Small intestine (tissue), 7 donors: ENCODE measurements around the gene KRTAP5-9. TPM values are rescaled to one million over a fixed set of nuclear protein-coding genes. Genes with fewer than 3 reads are reported as not detected.
"Not testable (repeated sequence)": the region's sequence is repeated elsewhere in the genome, so short reads cannot be mapped to it uniquely, and the experiment has no call there.

ENCODE experiments used
- DNase-seq, 2 donors: peaks; one replicate each; pipeline versions ENCODE4 v3.0.0 to v3.0.0-alpha.2; 2013
- FAIRE-seq: peaks from 2 replicates; lab custom pipeline; 2012; peaks lifted over from hg19 to GRCh38; lab: Jason Lieb, UNC
- H3K27ac ChIP-seq, 3 donors: one replicate each; pipeline ENCODE4 v1.5.1; 2013; ENCODE audit warnings: low read length in 2 of 3, mild to moderate bottlenecking in 2 of 3, control low read depth in 1 of 3, inconsistent platforms in 1 of 3, low read depth in 1 of 3, moderate library complexity in 1 of 3
- H3K27me3 ChIP-seq, 3 donors: one replicate each; pipeline ENCODE4 v1.6.1; 2013; ENCODE audit warnings: low read length in 3 of 3, inconsistent platforms in 1 of 3; ENCODE audit not compliant: control insufficient read depth in 3 of 3, insufficient read depth in 3 of 3
- H3K36me3 ChIP-seq, 3 donors: one replicate each; pipeline ENCODE4 v1.6.1; 2013; ENCODE audit warnings: low read length in 3 of 3, inconsistent platforms in 1 of 3, low read depth in 1 of 3, mild to moderate bottlenecking in 1 of 3, moderate library complexity in 1 of 3; ENCODE audit not compliant: control insufficient read depth in 3 of 3, insufficient read depth in 2 of 3
- H3K4me1 ChIP-seq, 3 donors: one replicate each; pipeline ENCODE4 v1.6.1; 2013; ENCODE audit warnings: low read length in 2 of 3, inconsistent platforms in 1 of 3, low read depth in 1 of 3, mild to moderate bottlenecking in 1 of 3, moderate library complexity in 1 of 3; ENCODE audit not compliant: control insufficient read depth in 3 of 3, insufficient read depth in 2 of 3
- H3K4me3 ChIP-seq, 3 donors: one replicate each; pipeline ENCODE4 v1.5.1; 2013; ENCODE audit warnings: low read length in 3 of 3, control low read depth in 1 of 3, inconsistent platforms in 1 of 3, low read depth in 1 of 3, mild to moderate bottlenecking in 1 of 3, moderate library complexity in 1 of 3
- H3K9me3 ChIP-seq, 2 donors: one replicate each; pipeline ENCODE4 v1.6.1; 2013; ENCODE audit warnings: low read depth in 1 of 2, low read length in 1 of 2; ENCODE audit not compliant: control insufficient read depth in 2 of 2, insufficient read depth in 1 of 2
- WGBS, 3 donors: extraction: QIAGEN DNeasy Blood & Tissue Kit; methylation state at CpG; one replicate each; pipeline ENCODE4 v1.1.7; 2013; 5-methylcytosine and 5-hydroxymethylcytosine counted together
- polyA plus RNA-seq, 4 donors: library from polyadenylated mRNA; stranded (reverse) in 3 of 4; unstranded in 1 of 4; fragments of 200-250 nt in 3 of 4; fragments of 120-200 nt in 1 of 4; gene quantifications; one replicate each; pipeline versions ENCODE4 v1.2.1 to v1.2.3, GENCODE V29; 2013
- donor health status: healthy with polysubstance abuse.
- donor health status: control.
- donor health status: control.
- donor health status: Bipolar disorder and iron deficiency.
- donor health status: healthy.

The KRTAP5-9 gene
- polyA plus RNA-seq, 4 donors = 0.31 to 0.67 (median 0.50) TPM; not detected in 1

DNA sequence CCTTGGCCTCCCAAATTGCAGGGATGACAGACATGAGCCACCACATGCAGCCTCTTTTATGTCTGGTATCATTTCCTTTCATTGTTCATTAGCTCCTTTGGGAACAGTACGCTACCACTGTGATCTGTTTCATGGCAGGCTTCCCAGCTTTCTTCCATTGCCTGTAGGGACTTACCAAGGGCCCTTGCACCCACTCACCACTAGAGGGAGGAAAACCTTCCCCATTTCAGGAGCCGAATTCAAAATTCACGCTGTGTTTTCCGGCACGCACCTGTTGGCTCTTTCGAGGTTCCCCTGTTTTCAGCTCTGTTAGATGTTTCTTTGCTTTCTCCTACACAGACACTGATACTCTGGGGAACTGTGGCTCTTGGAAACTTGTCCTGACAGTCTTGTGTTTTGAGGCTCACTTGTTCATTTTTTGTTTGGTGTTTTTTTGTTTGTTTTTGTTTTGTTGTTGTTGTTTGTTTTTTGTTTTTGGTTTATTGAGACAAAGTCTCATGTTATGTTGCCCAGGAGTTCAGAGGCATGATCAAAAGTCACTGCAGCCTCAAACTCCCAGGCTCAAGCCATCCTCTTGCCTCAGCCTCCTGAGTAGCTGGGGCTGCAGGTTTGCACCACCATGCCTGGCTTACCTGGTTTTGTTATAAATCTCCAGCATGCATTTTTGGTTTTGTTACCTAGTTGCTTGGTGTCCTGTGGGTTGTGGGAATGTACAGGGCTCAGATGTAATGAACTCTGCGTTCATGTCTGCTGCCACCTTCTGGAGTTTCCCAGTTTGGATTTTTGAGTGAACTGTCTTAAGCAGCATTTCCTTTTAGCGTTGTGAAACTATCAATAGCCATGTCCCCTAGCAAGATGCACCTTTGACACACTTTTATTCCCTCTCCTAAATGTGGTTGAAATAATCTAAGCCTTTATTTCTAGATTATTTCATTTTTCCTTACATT is 32.1 kb downstream of the KRTAP5-9 start:
- no peak for FAIRE-seq
- 2 to 6% (median 5%) methylated on average over 8 of the region's 8 CpGs for WGBS, 3 donors
- no peaks in the 10 kb centered on the region for H3K4me1 ChIP-seq
- no peaks in the 10 kb centered on the region for H3K36me3 ChIP-seq
- DNase-seq = peak; percentile 61 to 69
- H3K4me3 ChIP-seq = no peak overlapping the region
- peaks cover 0 to 3% (median 0%) of the 10 kb centered on the region in 3 donors for H3K27me3 ChIP-seq
- no peak overlapping the region for H3K27ac ChIP-seq
- H3K9me3 ChIP-seq = no peaks in the 10 kb centered on the region

- Histone ChIP-seq H3K4me1 (peaks cover 0 to 5% (median 0%) of the 10 kb centered on the region in 3 donors), H3K27ac (no peak overlapping the region), H3K4me3 (no peak overlapping the region), H3K36me3 (no peaks in the 10 kb centered on the region), H3K27me3 (peaks cover 0 to 5% (median 0%) of the 10 kb centered on the region in 3 donors), H3K9me3 (no peaks in the 10 kb centered on the region)
- FAIRE-seq (no peak), DNase-seq (no peak)
- WGBS, 3 donors = 80 to 85% (median 82%) methylated on average over 4 of the region's 4 CpGs
Measured at GRCh38 chr11:71581826-71582225, 33.6 kb downstream of the KRTAP5-9 start.

DNA sequence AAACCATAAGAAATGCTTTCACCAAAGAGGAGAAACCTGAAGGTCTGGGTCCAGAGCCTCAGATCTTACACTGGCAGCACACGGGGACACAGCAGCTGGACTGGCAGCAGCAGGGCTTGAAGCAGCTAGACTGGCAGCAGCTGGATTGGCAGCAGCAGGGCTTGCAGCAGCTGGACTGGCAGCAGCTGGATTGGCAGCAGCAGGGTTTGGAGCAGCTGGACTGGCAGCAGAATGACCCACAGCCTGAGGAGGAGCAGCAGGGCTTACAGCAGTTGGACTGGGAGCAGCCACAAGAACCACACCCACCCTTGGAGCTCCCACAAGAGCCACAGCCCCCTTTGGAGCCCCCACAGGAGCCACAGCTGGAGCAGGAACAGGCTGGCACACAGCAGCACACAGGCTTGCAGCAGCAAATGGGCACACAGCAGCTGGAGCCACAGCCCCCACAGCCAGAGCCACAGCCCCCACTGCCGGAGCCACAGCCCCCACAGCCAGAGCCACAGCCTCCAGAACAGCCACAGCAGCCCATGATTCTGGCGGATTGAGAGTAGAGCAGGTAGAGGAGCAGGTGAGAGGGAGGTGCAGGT is 34.2 kb downstream of the KRTAP5-9 start, which contains the start of gene KRTAP5-11:
KRTAP5-11 (minus strand) TSS at position 567 of the 587 bp plus-strand sequence; CDS start at position 529, 38 bp downstream.
- H3K27ac ChIP-seq = no peak within 1 kb of the TSS
- no peaks in the 10 kb centered on the region for H3K9me3 ChIP-seq
- H3K36me3 ChIP-seq = no peaks in the 10 kb centered on the region
- 54 to 70% (median 62%) methylated on average over 3 of the region's 3 CpGs for WGBS, 3 donors
- H3K4me3 ChIP-seq = no peak within 1 kb of the TSS
- peaks cover 0 to 5% (median 0%) of the 10 kb centered on the region in 3 donors for H3K4me1 ChIP-seq
- FAIRE-seq (no peak), DNase-seq (no peak)
- peaks cover 0 to 5% (median 0%) of the 10 kb centered on the region in 3 donors for H3K27me3 ChIP-seq

DNA sequence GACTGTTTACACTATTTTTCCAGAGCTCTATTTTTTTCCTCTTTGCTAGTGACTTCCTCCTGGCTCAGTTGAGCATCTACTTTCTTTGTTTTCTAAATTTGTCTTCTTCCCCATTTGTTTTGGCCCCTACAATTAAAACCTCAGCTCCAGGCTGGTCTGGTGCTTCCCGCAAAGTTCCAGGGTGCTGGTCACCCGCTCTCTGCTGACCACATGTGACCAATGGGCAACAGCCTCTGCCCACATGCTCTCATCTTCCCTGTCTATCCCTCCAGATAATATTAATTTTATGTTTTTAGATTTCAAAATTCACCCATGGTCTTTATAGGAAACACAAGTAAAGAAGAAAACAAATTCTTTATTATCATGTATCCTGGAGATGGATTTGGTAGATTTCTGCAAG is 34.7 kb downstream of the KRTAP5-9 start:
- H3K4me3 ChIP-seq, H3K4me1 ChIP-seq, FAIRE-seq, H3K9me3 ChIP-seq, DNase-seq, H3K36me3 ChIP-seq, H3K27ac ChIP-seq, H3K27me3 ChIP-seq: not testable (repeated sequence)
- WGBS, 3 donors = 73 to 91% (median 81%) methylated on average over 2 of the region's 2 CpGs

DNA sequence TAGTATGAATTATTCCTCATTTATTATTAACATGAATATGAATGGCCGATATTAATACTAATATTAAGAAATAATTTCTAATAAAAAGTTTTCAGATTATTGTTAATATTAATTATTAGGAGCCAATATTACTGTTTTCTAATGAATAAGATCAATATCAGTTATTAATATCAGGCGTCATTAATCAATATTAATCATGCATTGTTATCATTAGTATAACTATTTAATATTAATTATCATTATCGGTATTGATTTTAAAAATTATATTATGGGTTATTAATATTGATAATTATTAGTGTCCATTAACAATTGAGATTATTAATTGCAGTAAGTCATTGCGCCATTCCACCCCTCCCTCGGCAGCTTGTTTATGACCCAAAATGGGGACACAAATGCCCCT is 37.5 kb downstream of the KRTAP5-9 start:
- H3K36me3 ChIP-seq, H3K9me3 ChIP-seq, H3K4me3 ChIP-seq, H3K27ac ChIP-seq, DNase-seq, FAIRE-seq, H3K27me3 ChIP-seq: not testable (repeated sequence)
- WGBS, 3 donors = 81 to 93% (median 85%) methylated on average over 5 of the region's 5 CpGs
- H3K4me1 ChIP-seq = peaks cover 0 to 17% (median 0%) of the 10 kb centered on the region in 3 donors

- peak; percentile 28 to 75 for DNase-seq
- H3K9me3 ChIP-seq, H3K27me3 ChIP-seq, H3K36me3 ChIP-seq, FAIRE-seq, H3K4me3 ChIP-seq: not testable (repeated sequence)
- 13 to 37% (median 16%) methylated on average over 4 of the region's 4 CpGs for WGBS, 3 donors
- Histone ChIP-seq H3K4me1 (peaks cover 0 to 17% (median 0%) of the 10 kb centered on the region in 3 donors), H3K27ac (peak overlapping the region in 1 of 3 donors; percentile 66)
Measured at GRCh38 chr11:71588314-71588713, 40.1 kb downstream of the KRTAP5-9 start.

DNA sequence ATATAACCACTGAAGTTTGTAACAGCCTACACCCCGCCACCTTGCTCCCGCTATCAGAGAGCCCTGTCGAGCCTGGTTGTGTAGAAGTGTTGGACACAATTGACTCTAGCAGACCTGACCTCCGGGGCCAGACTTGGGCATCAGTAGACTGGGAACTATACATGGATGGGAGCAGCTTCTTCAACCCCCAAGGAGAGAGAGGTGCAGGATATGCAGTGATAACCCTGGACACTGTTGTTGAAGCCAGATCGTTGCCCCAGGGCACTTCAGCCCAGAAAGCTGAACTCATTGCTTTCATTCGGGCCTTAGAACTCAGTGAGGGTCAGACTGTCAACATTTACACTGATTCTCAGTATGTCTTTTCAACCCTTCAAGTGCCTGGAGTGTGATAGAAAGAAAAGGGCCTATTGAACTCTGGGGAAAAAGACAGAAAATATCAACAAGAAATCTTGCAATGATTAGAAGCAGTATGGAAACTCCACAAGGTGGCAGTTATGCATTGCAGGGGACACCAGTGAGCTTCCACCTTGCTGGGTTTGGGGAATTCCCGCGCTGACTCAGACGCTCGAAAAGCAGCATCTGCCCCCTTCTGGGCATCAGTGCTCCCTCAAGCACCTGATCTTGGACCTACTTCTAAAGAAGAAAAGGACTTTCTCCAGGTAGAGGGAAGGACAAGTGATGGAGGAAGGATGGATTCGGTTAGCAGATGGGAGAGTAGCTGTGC is 40.8 kb downstream of the KRTAP5-9 start:
- H3K36me3 ChIP-seq, H3K9me3 ChIP-seq, FAIRE-seq, H3K4me3 ChIP-seq, H3K27me3 ChIP-seq: not testable (repeated sequence)
- 38 to 57% (median 40%) methylated on average over 11 of the region's 11 CpGs for WGBS, 3 donors
- Histone ChIP-seq H3K4me1 (peaks cover 0 to 17% (median 0%) of the 10 kb centered on the region in 3 donors), H3K27ac (peak overlapping the region in 1 of 3 donors; percentile 63)
- DNase-seq = peak; percentile 19 to 31

DNA sequence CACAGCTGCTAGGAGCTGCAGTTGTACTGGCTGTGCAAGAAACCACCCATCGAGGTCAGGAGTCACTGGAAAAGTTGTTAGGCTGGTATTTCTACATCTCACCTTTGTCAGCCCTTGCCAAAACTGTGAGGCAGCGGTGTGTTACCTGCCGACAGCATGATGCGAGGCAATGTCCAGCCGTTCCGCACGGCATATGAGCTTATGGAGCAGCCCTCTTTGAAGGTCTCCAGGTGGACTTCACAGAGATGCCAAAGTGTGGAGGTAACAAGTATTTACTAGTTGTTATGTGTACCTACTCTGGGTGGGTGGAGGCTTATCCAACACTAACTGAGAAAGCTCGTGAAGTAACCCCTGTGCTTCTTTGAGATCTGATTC is 41.3 kb downstream of the KRTAP5-9 start:
- H3K36me3 ChIP-seq, H3K27ac ChIP-seq, H3K9me3 ChIP-seq, FAIRE-seq, H3K4me3 ChIP-seq, H3K27me3 ChIP-seq, DNase-seq: not testable (repeated sequence)
- WGBS, 3 donors = 16 to 63% (median 51%) methylated on average over 7 to 8 of the region's 8 CpGs
- peaks cover 0 to 17% (median 0%) of the 10 kb centered on the region in 3 donors for H3K4me1 ChIP-seq
